ENCODE measurements around the gene CCDC63.
"Not testable (repeated sequence)": the region's sequence is repeated elsewhere in the genome, so short reads cannot be mapped to it uniquely, and the experiment has no call there.

Gene CCDC63

GRCh38 chr12:110849221-110849620, 2.4 kb downstream of the CCDC63 start:
- peaks cover 5% of the 10 kb centered on the region for H3K4me1 Mint-ChIP-seq
- peaks cover 84% of the 10 kb centered on the region for H3K27me3 Mint-ChIP-seq
- H3K4me3 Mint-ChIP-seq: no peak overlapping the region
- H3K36me3 Mint-ChIP-seq (ENCODE audit: insufficient read depth): peaks cover 2% of the 10 kb centered on the region
- H3K9me3 Mint-ChIP-seq: no peaks in the 10 kb centered on the region
- ATAC-seq (replicated peaks; ENCODE audit: extremely low read depth, poor library complexity, severe bottlenecking) (no peak), DNase-seq (ENCODE audit: low spot score in 2 of 2) (no peak)
- no peak overlapping the region for H3K27ac Mint-ChIP-seq (ENCODE audit: low read depth)

- Mint-ChIP-seq H3K27me3 (peaks cover 78% of the 10 kb centered on the region), H3K36me3 (ENCODE audit: insufficient read depth) (peaks cover 2% of the 10 kb centered on the region), H3K4me1 (peaks cover 5% of the 10 kb centered on the region), H3K4me3 (no peak overlapping the region), H3K27ac (ENCODE audit: low read depth) (no peak overlapping the region), H3K9me3 (no peaks in the 10 kb centered on the region)
- ATAC-seq (replicated peaks; ENCODE audit: extremely low read depth, poor library complexity, severe bottlenecking): no peak
- DNase-seq (ENCODE audit: low spot score in 2 of 2): no peak
Observed at GRCh38 chr12:110849748-110850403, 3.1 kb downstream of the CCDC63 start.

DNA sequence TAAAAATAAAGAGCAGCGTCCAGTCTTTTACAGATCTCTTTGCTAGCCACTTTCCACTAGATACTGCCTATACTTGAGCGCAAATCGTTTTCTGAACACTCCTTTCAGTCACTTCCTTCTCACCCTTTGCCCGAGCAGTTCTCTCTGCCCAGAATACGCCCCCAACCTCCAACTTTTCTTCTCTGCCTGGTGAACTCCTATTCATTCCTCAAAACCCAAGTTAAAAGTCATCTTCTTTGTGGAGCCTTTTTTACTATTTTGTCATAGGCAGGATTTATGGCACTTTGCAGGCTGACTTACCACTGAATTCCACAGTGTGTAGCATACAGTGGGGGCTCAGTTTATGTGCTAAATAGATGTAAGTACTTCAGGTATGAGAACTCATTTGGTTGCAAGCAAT, 4.0 kb downstream of the CCDC63 start:
- no peak for ATAC-seq (replicated peaks; ENCODE audit: extremely low read depth, poor library complexity, severe bottlenecking)
- DNase-seq (ENCODE audit: low spot score in 2 of 2): no peak

GRCh38 chr12:110853836-110854235, 7.0 kb downstream of the CCDC63 start:
- Mint-ChIP-seq H3K36me3 (ENCODE audit: insufficient read depth) (peaks cover 2% of the 10 kb centered on the region), H3K9me3 (no peaks in the 10 kb centered on the region), H3K4me3 (no peak overlapping the region), H3K4me1 (no peaks in the 10 kb centered on the region), H3K27ac (ENCODE audit: low read depth) (no peak overlapping the region), H3K27me3 (peaks cover 38% of the 10 kb centered on the region)
- ATAC-seq (replicated peaks; ENCODE audit: extremely low read depth, poor library complexity, severe bottlenecking): no peak
- no peak for DNase-seq (ENCODE audit: low spot score in 2 of 2)

More for the DNA sequence above, 4.0 kb downstream of the CCDC63 start:
- peaks cover 69% of the 10 kb centered on the region for H3K27me3 Mint-ChIP-seq
- no peaks in the 10 kb centered on the region for H3K9me3 Mint-ChIP-seq
- H3K4me3 Mint-ChIP-seq: no peak overlapping the region
- H3K4me1 Mint-ChIP-seq: peaks cover 5% of the 10 kb centered on the region
- H3K36me3 Mint-ChIP-seq (ENCODE audit: insufficient read depth): peaks cover 2% of the 10 kb centered on the region
- H3K27ac Mint-ChIP-seq (ENCODE audit: low read depth): no peak overlapping the region

- H3K36me3 Mint-ChIP-seq (ENCODE audit: insufficient read depth): peaks cover under 1% of the 10 kb centered on the region
- no peak for ATAC-seq (replicated peaks; ENCODE audit: extremely low read depth, poor library complexity, severe bottlenecking)
- no peak overlapping the region for H3K27ac Mint-ChIP-seq (ENCODE audit: low read depth)
- no peak for DNase-seq (ENCODE audit: low spot score in 2 of 2)
- no peak overlapping the region for H3K4me3 Mint-ChIP-seq
- no peaks in the 10 kb centered on the region for H3K9me3 Mint-ChIP-seq
- H3K27me3 Mint-ChIP-seq: peaks cover 14% of the 10 kb centered on the region
- no peaks in the 10 kb centered on the region for H3K4me1 Mint-ChIP-seq
Observed at GRCh38 chr12:110856542-110856941, 9.8 kb downstream of the CCDC63 start.

- peaks cover 14% of the 10 kb centered on the region for H3K27me3 Mint-ChIP-seq
- no peak for ATAC-seq (replicated peaks; ENCODE audit: extremely low read depth, poor library complexity, severe bottlenecking)
- no peak overlapping the region for H3K4me3 Mint-ChIP-seq
- H3K9me3 Mint-ChIP-seq: no peaks in the 10 kb centered on the region
- no peaks in the 10 kb centered on the region for H3K4me1 Mint-ChIP-seq
- H3K36me3 Mint-ChIP-seq (ENCODE audit: insufficient read depth): peaks cover 2% of the 10 kb centered on the region
- no peak overlapping the region for H3K27ac Mint-ChIP-seq (ENCODE audit: low read depth)
- no peak for DNase-seq (ENCODE audit: low spot score in 2 of 2)
Observed at GRCh38 chr12:110857528-110857927, 10.7 kb downstream of the CCDC63 start.

- H3K36me3 Mint-ChIP-seq (ENCODE audit: insufficient read depth): not testable (repeated sequence)
Observed at GRCh38 chr12:110857954-110858353, 11.2 kb downstream of the CCDC63 start.

DNA sequence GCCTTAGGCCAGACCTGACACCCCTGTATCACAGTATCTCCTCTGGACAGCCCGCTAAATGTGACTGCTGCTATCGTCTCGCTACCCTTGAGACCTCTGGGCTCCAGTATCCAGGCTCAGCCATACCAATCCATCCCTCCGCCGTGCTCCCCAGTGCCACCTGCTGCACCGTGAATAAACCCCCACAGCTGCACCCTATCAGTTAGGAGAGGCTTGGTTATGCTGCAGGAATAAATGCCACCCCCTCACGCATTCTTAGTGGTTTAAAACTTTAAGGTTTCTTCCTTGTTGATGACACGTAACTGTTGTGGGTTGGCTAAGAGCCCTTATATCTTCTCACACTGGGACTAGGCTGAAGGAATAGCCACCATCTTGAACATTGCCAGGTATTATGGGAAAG, 12.1 kb downstream of the CCDC63 start:
- H3K9me3 Mint-ChIP-seq: no peaks in the 10 kb centered on the region
- no peak overlapping the region for H3K27ac Mint-ChIP-seq (ENCODE audit: low read depth)
- ATAC-seq (replicated peaks; ENCODE audit: extremely low read depth, poor library complexity, severe bottlenecking): no peak
- no peak for DNase-seq (ENCODE audit: low spot score in 2 of 2)
- H3K27me3 Mint-ChIP-seq: peaks cover 1% of the 10 kb centered on the region
- H3K36me3 Mint-ChIP-seq (ENCODE audit: insufficient read depth): peaks cover 2% of the 10 kb centered on the region
- H3K4me3 Mint-ChIP-seq: no peak overlapping the region
- no peaks in the 10 kb centered on the region for H3K4me1 Mint-ChIP-seq

More at GRCh38 chr12:110857954-110858353, 11.2 kb downstream of the CCDC63 start:
- peaks cover 10% of the 10 kb centered on the region for H3K27me3 Mint-ChIP-seq
- not testable (repeated sequence) for ATAC-seq (replicated peaks; ENCODE audit: extremely low read depth, poor library complexity, severe bottlenecking); H3K9me3 Mint-ChIP-seq; DNase-seq (ENCODE audit: low spot score in 2 of 2); H3K4me3 Mint-ChIP-seq; H3K27ac Mint-ChIP-seq (ENCODE audit: low read depth); H3K4me1 Mint-ChIP-seq

- Mint-ChIP-seq H3K27ac (ENCODE audit: low read depth) (no peak overlapping the region), H3K36me3 (ENCODE audit: insufficient read depth) (peaks cover 2% of the 10 kb centered on the region), H3K4me1 (no peaks in the 10 kb centered on the region), H3K27me3 (no peaks in the 10 kb centered on the region), H3K4me3 (no peak overlapping the region), H3K9me3 (no peaks in the 10 kb centered on the region)
- no peak for ATAC-seq (replicated peaks; ENCODE audit: extremely low read depth, poor library complexity, severe bottlenecking)
- DNase-seq (ENCODE audit: low spot score in 2 of 2): no peak
Observed at GRCh38 chr12:110860833-110861296, 14.1 kb downstream of the CCDC63 start.

DNA sequence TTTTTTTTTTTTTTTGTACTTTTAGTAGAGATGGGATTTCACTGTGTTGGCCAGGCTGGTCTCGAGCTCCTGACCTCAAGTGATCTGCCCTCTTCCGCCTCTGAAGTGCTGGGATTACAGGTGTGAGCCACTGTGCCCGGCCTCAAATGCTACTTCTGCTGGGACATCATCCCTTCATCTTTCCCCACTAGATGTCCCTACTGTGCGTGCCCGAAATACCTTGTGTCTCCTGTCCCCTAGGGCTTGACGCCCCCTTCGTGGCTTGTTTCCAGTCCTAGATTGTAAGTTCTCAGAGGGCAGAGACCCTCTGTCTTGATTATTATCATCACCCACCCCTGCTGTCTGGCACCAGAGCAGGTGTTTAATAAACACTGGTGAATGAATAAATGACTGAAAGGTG, 14.9 kb downstream of the CCDC63 start:
- Mint-ChIP-seq H3K9me3 (no peaks in the 10 kb centered on the region), H3K27ac (ENCODE audit: low read depth) (no peak overlapping the region), H3K27me3 (no peaks in the 10 kb centered on the region), H3K4me1 (no peaks in the 10 kb centered on the region), H3K4me3 (no peak overlapping the region), H3K36me3 (ENCODE audit: insufficient read depth) (peaks cover 2% of the 10 kb centered on the region)
- ATAC-seq (replicated peaks; ENCODE audit: extremely low read depth, poor library complexity, severe bottlenecking): no peak
- no peak for DNase-seq (ENCODE audit: low spot score in 2 of 2)

- no peak overlapping the region for H3K27ac Mint-ChIP-seq (ENCODE audit: low read depth)
- no peaks in the 10 kb centered on the region for H3K9me3 Mint-ChIP-seq
- peaks cover 2% of the 10 kb centered on the region for H3K36me3 Mint-ChIP-seq (ENCODE audit: insufficient read depth)
- no peaks in the 10 kb centered on the region for H3K27me3 Mint-ChIP-seq
- ATAC-seq (replicated peaks; ENCODE audit: extremely low read depth, poor library complexity, severe bottlenecking) (no peak), DNase-seq (ENCODE audit: low spot score in 2 of 2) (no peak)
- H3K4me1 Mint-ChIP-seq: no peaks in the 10 kb centered on the region
- no peak overlapping the region for H3K4me3 Mint-ChIP-seq
Observed at GRCh38 chr12:110862329-110862728, 15.5 kb downstream of the CCDC63 start.

DNA sequence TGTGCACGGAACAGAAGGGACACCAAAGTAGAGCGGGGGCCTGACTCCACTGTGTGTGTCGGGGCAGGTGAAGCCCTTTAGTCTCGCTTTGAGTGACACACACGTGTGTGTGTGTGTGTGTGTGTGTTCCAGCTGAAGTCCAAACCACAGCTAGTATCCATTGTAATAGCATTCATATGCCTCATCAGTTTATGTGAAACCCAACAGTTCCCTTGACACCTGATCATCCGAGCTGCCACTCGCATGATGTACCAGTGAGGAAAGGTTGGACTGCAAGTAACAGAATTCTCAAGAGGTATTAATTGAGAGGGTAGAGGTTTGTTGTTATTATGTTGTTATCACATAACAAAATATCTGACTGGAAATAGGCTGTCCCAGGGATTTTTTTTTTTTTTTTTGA, 16.4 kb downstream of the CCDC63 start:
- H3K4me3 Mint-ChIP-seq: no peak overlapping the region
- no peak overlapping the region for H3K27ac Mint-ChIP-seq (ENCODE audit: low read depth)
- DNase-seq (ENCODE audit: low spot score in 2 of 2): no peak
- no peak for ATAC-seq (replicated peaks; ENCODE audit: extremely low read depth, poor library complexity, severe bottlenecking)
- peaks cover 2% of the 10 kb centered on the region for H3K36me3 Mint-ChIP-seq (ENCODE audit: insufficient read depth)
- H3K27me3 Mint-ChIP-seq: no peaks in the 10 kb centered on the region
- H3K9me3 Mint-ChIP-seq: no peaks in the 10 kb centered on the region
- H3K4me1 Mint-ChIP-seq: no peaks in the 10 kb centered on the region

DNA sequence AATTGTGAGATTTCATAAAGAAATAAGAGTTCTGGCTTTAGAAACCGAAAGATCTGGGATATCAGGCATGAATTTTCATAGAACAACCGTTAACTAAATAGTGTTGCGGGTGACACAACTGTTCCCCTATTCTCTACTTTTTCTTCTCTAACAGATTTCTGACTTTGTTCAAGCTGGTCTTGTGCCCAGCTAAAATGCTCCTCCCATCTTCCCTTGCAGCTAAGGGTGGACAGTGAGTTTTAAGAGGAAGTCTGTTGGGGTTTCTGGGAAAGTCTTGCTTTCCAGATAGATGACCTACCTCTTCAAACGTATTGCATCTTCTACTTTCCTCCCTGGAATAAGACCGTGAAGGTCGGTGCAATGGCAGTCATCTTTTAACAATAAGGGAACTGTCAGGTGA, 18.7 kb downstream of the CCDC63 start:
- DNase-seq (ENCODE audit: low spot score in 2 of 2): no peak
- no peak overlapping the region for H3K27ac Mint-ChIP-seq (ENCODE audit: low read depth)
- no peak overlapping the region for H3K4me3 Mint-ChIP-seq
- peaks cover 4% of the 10 kb centered on the region for H3K27me3 Mint-ChIP-seq
- no peaks in the 10 kb centered on the region for H3K4me1 Mint-ChIP-seq
- no peak for ATAC-seq (replicated peaks; ENCODE audit: extremely low read depth, poor library complexity, severe bottlenecking)
- no peaks in the 10 kb centered on the region for H3K9me3 Mint-ChIP-seq
- H3K36me3 Mint-ChIP-seq (ENCODE audit: insufficient read depth): peaks cover 2% of the 10 kb centered on the region

Measured in central memory CD8-positive, alpha-beta T cell (primary cell).